Keratinocyte (primary cell): ENCODE data around the gene CLK4. TPM values are rescaled to one million over a fixed set of nuclear protein-coding genes. Genes with fewer than 3 reads are reported as not detected.

ENCODE experiments used
- DNase-seq: peaks from one replicate; pipeline ENCODE4 v3.0.0-alpha.2; 2011; ENCODE audit warnings: low read depth, missing footprints, low spot score
- FAIRE-seq: peaks from 2 replicates; lab custom pipeline; 2011; peaks lifted over from hg19 to GRCh38; lab: Jason Lieb, UNC
- H2AFZ ChIP-seq: 2 replicates; pipeline ENCODE4 v1.6.0; 2012; ENCODE audit warnings: low read length, control low read depth, inconsistent platforms; ENCODE audit not compliant: control insufficient read depth
- H3K27ac ChIP-seq: 2 replicates; pipeline ENCODE4 v1.5.1; 2011; ENCODE audit warnings: low read length; ENCODE audit not compliant: control insufficient read depth, insufficient read depth
- H3K27me3 ChIP-seq: 3 replicates; pipeline ENCODE4 v1.6.0; 2011; ENCODE audit warnings: low read length; ENCODE audit not compliant: control insufficient read depth, insufficient read depth; ENCODE audit errors: extremely low read depth
- H3K36me3 ChIP-seq, 2 experiments: 2 replicates in 1 of 2; 3 replicates in 1 of 2; pipeline ENCODE4 v1.5.1; 2011; ENCODE audit warnings: low read length in 2 of 2, mild to moderate bottlenecking in 1 of 2; ENCODE audit not compliant: control insufficient read depth in 2 of 2, insufficient read depth in 2 of 2; ENCODE audit errors: extremely low read depth in 1 of 2
- H3K4me1 ChIP-seq: 3 replicates; pipeline ENCODE4 v1.5.1; 2011; ENCODE audit warnings: low read length; ENCODE audit not compliant: control insufficient read depth, insufficient read depth; ENCODE audit errors: extremely low read depth
- H3K4me2 ChIP-seq: 3 replicates; pipeline ENCODE4 v1.6.0; 2011; ENCODE audit warnings: low read depth, low read length; ENCODE audit not compliant: control insufficient read depth, insufficient read depth; ENCODE audit errors: extremely low read depth
- H3K4me3 ChIP-seq, 3 experiments: fragments of 200-600 bp in 1 of 3; sonication (generic) in 1 of 3; 2 replicates in 2 of 3; 3 replicates in 1 of 3; pipeline ENCODE4 v1.5.1; 2011 to 2016; ENCODE audit warnings: low read length in 3 of 3, mild to moderate bottlenecking in 3 of 3, control low read depth in 2 of 3, inconsistent platforms in 1 of 3, low read depth in 1 of 3, mixed read lengths in 1 of 3, mixed run types in 1 of 3, moderate library complexity in 1 of 3; ENCODE audit not compliant: control insufficient read depth in 2 of 3, insufficient read depth in 2 of 3; ENCODE audit errors: extremely low read depth in 1 of 3
- H3K79me2 ChIP-seq: 2 replicates; pipeline ENCODE4 v1.6.0; 2012; ENCODE audit warnings: low read length; ENCODE audit not compliant: control insufficient read depth, insufficient read depth
- H3K9ac ChIP-seq: 3 replicates; pipeline ENCODE4 v1.6.0; 2011; ENCODE audit warnings: low read length; ENCODE audit not compliant: control insufficient read depth, insufficient read depth; ENCODE audit errors: extremely low read depth
- H3K9me1 ChIP-seq: 3 replicates; pipeline ENCODE4 v1.6.0; 2011; ENCODE audit warnings: low read length; ENCODE audit not compliant: control insufficient read depth, insufficient read depth; ENCODE audit errors: extremely low read depth
- H3K9me3 ChIP-seq: 2 replicates; pipeline ENCODE4 v1.5.1; 2012; ENCODE audit warnings: low read depth, low read length; ENCODE audit not compliant: control insufficient read depth
- H4K20me1 ChIP-seq: 3 replicates; pipeline ENCODE4 v1.6.0; 2011; ENCODE audit warnings: low read length; ENCODE audit not compliant: control insufficient read depth, insufficient read depth; ENCODE audit errors: extremely low read depth
- EZH2 ChIP-seq: IDR thresholded peaks from one replicate; pipeline ENCODE4 v1.6.1; 2012; ENCODE audit warnings: inconsistent platforms, mild to moderate bottlenecking, low read length, moderate library complexity
- dilution Hi-C: fragments of 300-500 bp; cut with MboI; formaldehyde crosslinking; loops from one replicate; pipeline ENCODE4 v1.7.0; 2020; ENCODE audit warnings: low sequenced_read_pairs; ENCODE audit not compliant: extremely low pct_ligation_motif_present
- polyA plus RNA-seq, 5 experiments: library from polyadenylated mRNA; depleted of rRNA in 3 of 5; stranded (reverse) in 3 of 5; stranded (forward) in 1 of 5; unstranded in 1 of 5; fragments of >200 nt; gene quantifications; 1 replicate in 1 of 5; 2 replicates in 3 of 5; 3 replicates in 1 of 5; pipeline versions ENCODE4 v1.2.1 to v1.2.3, GENCODE V29; 2011 to 2012; ENCODE audit warnings: missing spikeins in 2 of 5, low read depth in 1 of 5, low replicate concordance in 1 of 5
- TF ChIP-seq, protein P1 (sequence below), 3 experiments: IDR thresholded peaks in 1 of 3; conservative IDR thresholded peaks in 1 of 3; optimal IDR thresholded peaks in 1 of 3; 2 replicates in 2 of 3; 3 replicates in 1 of 3; pipeline versions ENCODE3 to v1.5.1; 2011; ENCODE audit warnings: low read length in 3 of 3, mild to moderate bottlenecking in 3 of 3, moderate library complexity in 2 of 3, control low read depth in 1 of 3, inconsistent platforms in 1 of 3; ENCODE audit not compliant: insufficient read depth in 2 of 3; ENCODE audit errors: extremely low read depth in 1 of 3

CLK4 gene
- polyA plus RNA-seq, 1 donor (not counting 4 experiments of a cell fraction or from before 2014, with no cell fraction given) = 17.3 TPM

GRCh38 chr5:178637356-178638074 is 10.7 kb upstream of the CLK4 start:
- H2AFZ ChIP-seq = no peak overlapping the region
- H3K4me2 ChIP-seq = no peak overlapping the region
- dilution Hi-C loops = no loop called here
- DNase-seq (no peak), FAIRE-seq (no peak)
- H3K27me3 ChIP-seq = no peaks in the 10 kb centered on the region
- peaks cover 19% of the 10 kb centered on the region for H3K4me1 ChIP-seq
- H3K9me3 ChIP-seq = no peaks in the 10 kb centered on the region
- no peaks in the 10 kb centered on the region for H4K20me1 ChIP-seq
- no peak overlapping the region for H3K27ac ChIP-seq
- H3K4me3 ChIP-seq = no peak overlapping the region
- TF ChIP-seq, protein P1, sequence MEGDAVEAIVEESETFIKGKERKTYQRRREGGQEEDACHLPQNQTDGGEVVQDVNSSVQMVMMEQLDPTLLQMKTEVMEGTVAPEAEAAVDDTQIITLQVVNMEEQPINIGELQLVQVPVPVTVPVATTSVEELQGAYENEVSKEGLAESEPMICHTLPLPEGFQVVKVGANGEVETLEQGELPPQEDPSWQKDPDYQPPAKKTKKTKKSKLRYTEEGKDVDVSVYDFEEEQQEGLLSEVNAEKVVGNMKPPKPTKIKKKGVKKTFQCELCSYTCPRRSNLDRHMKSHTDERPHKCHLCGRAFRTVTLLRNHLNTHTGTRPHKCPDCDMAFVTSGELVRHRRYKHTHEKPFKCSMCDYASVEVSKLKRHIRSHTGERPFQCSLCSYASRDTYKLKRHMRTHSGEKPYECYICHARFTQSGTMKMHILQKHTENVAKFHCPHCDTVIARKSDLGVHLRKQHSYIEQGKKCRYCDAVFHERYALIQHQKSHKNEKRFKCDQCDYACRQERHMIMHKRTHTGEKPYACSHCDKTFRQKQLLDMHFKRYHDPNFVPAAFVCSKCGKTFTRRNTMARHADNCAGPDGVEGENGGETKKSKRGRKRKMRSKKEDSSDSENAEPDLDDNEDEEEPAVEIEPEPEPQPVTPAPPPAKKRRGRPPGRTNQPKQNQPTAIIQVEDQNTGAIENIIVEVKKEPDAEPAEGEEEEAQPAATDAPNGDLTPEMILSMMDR (optimal IDR thresholded peaks at IDR 0.05 in 1 of 3, IDR thresholded peaks at IDR 0.05 in 1 of 3, conservative IDR thresholded peaks at IDR 0.05 in 1 of 3; ENCODE audit: extremely low read depth in 1 of 3, insufficient read depth in 2 of 3, low read length in 3 of 3) = no peak
- TF ChIP-seq EZH2 = no peak
- H3K9ac ChIP-seq = no peak overlapping the region
- H3K36me3 ChIP-seq = no peaks in the 10 kb centered on the region
- H3K79me2 ChIP-seq = no peaks in the 10 kb centered on the region
- H3K9me1 ChIP-seq = no peaks in the 10 kb centered on the region

DNA sequence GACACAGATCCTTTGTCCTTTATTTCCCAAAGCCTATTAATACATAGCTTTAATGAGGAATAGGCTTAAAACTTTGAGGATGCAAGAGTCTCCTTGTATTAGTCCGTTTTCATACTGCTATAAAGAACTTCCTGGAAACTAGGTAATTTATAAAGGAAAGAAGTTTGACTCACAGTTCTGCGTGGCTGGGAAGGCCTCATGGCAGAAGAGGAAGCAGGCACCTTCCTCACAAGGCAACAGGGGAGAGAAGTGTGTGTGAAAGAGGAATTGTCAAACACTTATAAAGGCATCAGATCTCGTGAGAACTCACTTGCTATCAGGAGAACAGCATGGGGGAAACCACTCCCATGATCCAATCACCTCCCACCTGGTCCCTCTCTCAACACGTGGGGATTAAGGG is 5.4 kb upstream of the CLK4 start:
- dilution Hi-C loops = no loop called here

More for the DNA sequence above, 5.4 kb upstream of the CLK4 start:
- FAIRE-seq (no peak), DNase-seq (no peak)
- H4K20me1 ChIP-seq = no peaks in the 10 kb centered on the region
- no peak overlapping the region for H3K27ac ChIP-seq
- no peak overlapping the region for H3K9ac ChIP-seq
- no peaks in the 10 kb centered on the region for H3K9me1 ChIP-seq
- no peak overlapping the region for H2AFZ ChIP-seq
- no peak overlapping the region for H3K4me2 ChIP-seq
- no peaks in the 10 kb centered on the region for H3K79me2 ChIP-seq
- no peak overlapping the region for H3K4me3 ChIP-seq
- H3K4me1 ChIP-seq = peaks cover 16% of the 10 kb centered on the region
- no peaks in the 10 kb centered on the region for H3K27me3 ChIP-seq
- H3K9me3 ChIP-seq = no peaks in the 10 kb centered on the region
- TF ChIP-seq, protein P1 (optimal IDR thresholded peaks at IDR 0.05 in 1 of 3, IDR thresholded peaks at IDR 0.05 in 1 of 3, conservative IDR thresholded peaks at IDR 0.05 in 1 of 3; ENCODE audit: extremely low read depth in 1 of 3, insufficient read depth in 2 of 3, low read length in 3 of 3) = no peak
- TF ChIP-seq EZH2 = no peak
- no peaks in the 10 kb centered on the region for H3K36me3 ChIP-seq
